ENCODE measurements around the gene KRTAP10-8. TPM values are rescaled to one million over a fixed set of nuclear protein-coding genes. Genes with fewer than 3 reads are reported as not detected.

The KRTAP10-8 gene
- total and polyA plus RNA-seq, 2 of the 4 experiments (the other 2 are of a cell fraction): not detected

DNA sequence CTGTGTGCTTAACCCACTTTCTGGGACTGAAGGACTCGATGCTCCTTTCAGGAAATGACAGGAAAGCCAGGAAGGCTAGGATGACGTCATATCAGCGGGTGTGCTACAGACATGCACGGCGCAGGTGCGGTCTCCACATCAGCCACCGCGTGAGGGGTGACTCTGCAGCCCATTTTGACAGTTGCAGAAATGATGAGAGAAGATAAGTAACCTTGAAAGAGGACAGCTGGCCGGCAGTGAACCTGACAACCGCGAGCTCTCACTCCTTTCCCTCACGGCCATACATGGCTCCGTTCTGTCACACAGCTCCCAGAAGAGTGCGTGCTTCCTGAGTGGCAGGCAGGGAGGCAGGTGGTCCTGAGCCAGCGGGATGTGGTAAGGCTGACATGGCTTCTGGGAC lies 29.8 kb upstream of the KRTAP10-8 start:
- WGBS, 2 experiments (ENCODE audit: extremely low coverage in 2 of 2, insufficient read length in 1 of 2): 81% methylated on average over 4 of the region's 15 CpGs; no CpG with 5 or more reads in 1 of the 2 experiments
- Histone ChIP-seq H3K4me3 (ENCODE audit: insufficient read depth, low read depth, low read length) (no peak overlapping the region), H2AK5ac (ENCODE audit: low read depth, low read length) (no peak overlapping the region), H3K14ac (replicated peaks; ENCODE audit: low read depth, low read length) (no peak overlapping the region), H3K27ac (ENCODE audit: insufficient read depth, low read length) (no peak overlapping the region), H4K8ac (ENCODE audit: low read depth in 2 of 2, low read length in 2 of 2) (no peak overlapping the region), H4K20me1 (ENCODE audit: insufficient read depth, low read length) (no peaks in the 10 kb centered on the region), H3K27me3 (ENCODE audit: control insufficient read depth, insufficient read depth, low read length) (peaks cover 3% of the 10 kb centered on the region; the same call in 1 of the 2 replicates), H2BK20ac (ENCODE audit: low read depth, low read length) (no peak overlapping the region), H3K9ac (ENCODE audit: low read depth, low read length) (no peak overlapping the region), H2AFZ (replicated peaks; ENCODE audit: low read length, poor library complexity) (no peak overlapping the region), H3K23ac (ENCODE audit: low read depth, low read length) (no peak overlapping the region), H2AK9ac (replicated peaks; ENCODE audit: low read depth, low read length, poor library complexity) (no peak overlapping the region), H3K56ac (ENCODE audit: extremely low read depth, insufficient read depth, low read length) (no peak overlapping the region), H3K9me3 (ENCODE audit: control insufficient read depth, insufficient read depth, low read length) (peaks cover 11% of the 10 kb centered on the region), H3K79me1 (ENCODE audit: low read depth in 1 of 2, low read length in 2 of 2) (no peaks in the 10 kb centered on the region), H4K5ac (ENCODE audit: low read depth, low read length) (no peak overlapping the region), H3K4ac (ENCODE audit: low read depth, low read length) (no peak overlapping the region), H3K9me1 (ENCODE audit: insufficient read depth, low read length) (no peaks in the 10 kb centered on the region), H3K18ac (ENCODE audit: low read depth, low read length) (no peak overlapping the region), H2BK15ac (ENCODE audit: low read depth, low read length) (no peak overlapping the region), H3K4me1 (ENCODE audit: control insufficient read depth, insufficient read depth, low read length) (no peaks in the 10 kb centered on the region), H3K4me2 (ENCODE audit: low read depth, low read length) (no peak overlapping the region), H2BK120ac (ENCODE audit: low read depth, low read length) (no peak overlapping the region), H3K36me3 (ENCODE audit: control insufficient read depth, insufficient read depth, low read length) (no peaks in the 10 kb centered on the region), H4K91ac (ENCODE audit: insufficient read depth, low read depth, low read length) (no peak overlapping the region), H2BK5ac (ENCODE audit: low read depth, low read length, poor library complexity, severe bottlenecking) (no peak overlapping the region)
- TF ChIP-seq MAZ (IDR thresholded peaks at IDR 0.05; ENCODE audit: borderline replicate concordance, low read depth, low read length) (no peak), CHD1 (IDR thresholded peaks at IDR 0.05; ENCODE audit: low read depth, low read length) (no peak), FOS (IDR thresholded peaks at IDR 0.05; ENCODE audit: low read depth, low read length) (no peak), MAFK (IDR thresholded peaks at IDR 0.05; ENCODE audit: low read depth, low read length) (no peak), CEBPB (IDR thresholded peaks at IDR 0.05; ENCODE audit: low read depth, low read length) (no peak)
- TF ChIP-seq, protein P1, sequence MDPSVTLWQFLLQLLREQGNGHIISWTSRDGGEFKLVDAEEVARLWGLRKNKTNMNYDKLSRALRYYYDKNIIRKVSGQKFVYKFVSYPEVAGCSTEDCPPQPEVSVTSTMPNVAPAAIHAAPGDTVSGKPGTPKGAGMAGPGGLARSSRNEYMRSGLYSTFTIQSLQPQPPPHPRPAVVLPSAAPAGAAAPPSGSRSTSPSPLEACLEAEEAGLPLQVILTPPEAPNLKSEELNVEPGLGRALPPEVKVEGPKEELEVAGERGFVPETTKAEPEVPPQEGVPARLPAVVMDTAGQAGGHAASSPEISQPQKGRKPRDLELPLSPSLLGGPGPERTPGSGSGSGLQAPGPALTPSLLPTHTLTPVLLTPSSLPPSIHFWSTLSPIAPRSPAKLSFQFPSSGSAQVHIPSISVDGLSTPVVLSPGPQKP (IDR thresholded peaks at IDR 0.05; ENCODE audit: borderline replicate concordance, low read depth, low read length): no peak
- TF ChIP-seq, protein P2, sequence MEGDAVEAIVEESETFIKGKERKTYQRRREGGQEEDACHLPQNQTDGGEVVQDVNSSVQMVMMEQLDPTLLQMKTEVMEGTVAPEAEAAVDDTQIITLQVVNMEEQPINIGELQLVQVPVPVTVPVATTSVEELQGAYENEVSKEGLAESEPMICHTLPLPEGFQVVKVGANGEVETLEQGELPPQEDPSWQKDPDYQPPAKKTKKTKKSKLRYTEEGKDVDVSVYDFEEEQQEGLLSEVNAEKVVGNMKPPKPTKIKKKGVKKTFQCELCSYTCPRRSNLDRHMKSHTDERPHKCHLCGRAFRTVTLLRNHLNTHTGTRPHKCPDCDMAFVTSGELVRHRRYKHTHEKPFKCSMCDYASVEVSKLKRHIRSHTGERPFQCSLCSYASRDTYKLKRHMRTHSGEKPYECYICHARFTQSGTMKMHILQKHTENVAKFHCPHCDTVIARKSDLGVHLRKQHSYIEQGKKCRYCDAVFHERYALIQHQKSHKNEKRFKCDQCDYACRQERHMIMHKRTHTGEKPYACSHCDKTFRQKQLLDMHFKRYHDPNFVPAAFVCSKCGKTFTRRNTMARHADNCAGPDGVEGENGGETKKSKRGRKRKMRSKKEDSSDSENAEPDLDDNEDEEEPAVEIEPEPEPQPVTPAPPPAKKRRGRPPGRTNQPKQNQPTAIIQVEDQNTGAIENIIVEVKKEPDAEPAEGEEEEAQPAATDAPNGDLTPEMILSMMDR (conservative IDR thresholded peaks at IDR 0.05; ENCODE audit: low read depth, low read length): no peak
- ATAC-seq (ENCODE audit: low read depth): no peak
- ChIA-PET CTCF (no interaction called here), POLR2A (ENCODE audit: unreplicated experiment) (no interaction called here)
- no peak for DNase-seq
- in situ Hi-C loops (cut with MboI; ENCODE audit: low sequenced_read_pairs) (no loop called here), intact Hi-C loops (cut with micrococcal nuclease) (no loop called here), dilution Hi-C loops (cut with HindIII; ENCODE audit: low sequenced_read_pairs, unreplicated experiment) (no loop called here)
- no TSS peak for BruUV-seq (replicated peaks)

Data from IMR-90 (cell line).